NCI-H2107 treated with DMSO at 0.1 percent for 48 hours (cell line): Measurements from ENCODE around the gene FGF14.
"Not testable (repeated sequence)": the region's sequence is repeated elsewhere in the genome, so short reads cannot be mapped to it uniquely, and the experiment has no call there.

Experiments used
- DNase-seq: peaks from one replicate; lab custom pipeline; 2025; ENCODE audit not compliant: unreplicated experiment; lab: John Stamatoyannopoulos, UW

FGF14 gene

DNA sequence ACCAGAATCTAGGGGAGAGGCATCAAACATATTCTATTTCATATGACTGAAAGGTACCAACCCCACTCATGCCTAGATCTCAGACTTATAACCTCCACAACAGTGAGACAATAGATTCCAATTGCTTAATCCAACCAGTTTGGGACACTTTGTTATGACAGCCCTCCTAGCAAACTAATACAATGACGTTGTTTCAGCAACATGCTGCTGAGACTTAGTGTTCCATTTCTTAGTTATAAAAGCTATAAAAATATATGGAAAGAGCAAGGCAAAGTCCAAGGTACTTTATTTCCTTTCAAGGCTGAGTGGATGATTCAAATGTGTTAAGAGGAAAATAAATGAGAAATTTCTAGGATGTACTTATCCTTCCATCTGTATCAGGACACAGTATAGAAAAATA, 352.0 kb downstream of the FGF14 start:
- DNase-seq = no peak

DNA sequence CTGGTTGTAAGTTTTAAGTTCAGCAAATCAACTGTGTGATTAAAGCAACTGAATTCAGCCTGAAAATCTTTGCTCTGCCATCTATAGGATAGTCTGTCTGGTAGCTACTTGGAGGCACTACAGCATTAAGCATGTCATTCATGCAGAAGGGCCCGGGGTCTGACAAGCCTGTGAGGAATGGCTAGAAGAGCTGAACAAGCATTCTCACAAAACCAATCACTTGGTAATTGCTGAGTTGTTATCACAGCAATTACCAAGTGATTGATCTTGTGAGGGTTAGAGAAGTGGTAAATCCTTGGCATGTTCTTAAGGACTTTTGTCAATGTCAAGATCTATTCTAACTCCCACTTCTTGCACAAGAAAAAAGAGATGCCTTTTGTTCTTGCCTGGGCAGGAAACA, 356.1 kb downstream of the FGF14 start:
- no peak for DNase-seq

DNA sequence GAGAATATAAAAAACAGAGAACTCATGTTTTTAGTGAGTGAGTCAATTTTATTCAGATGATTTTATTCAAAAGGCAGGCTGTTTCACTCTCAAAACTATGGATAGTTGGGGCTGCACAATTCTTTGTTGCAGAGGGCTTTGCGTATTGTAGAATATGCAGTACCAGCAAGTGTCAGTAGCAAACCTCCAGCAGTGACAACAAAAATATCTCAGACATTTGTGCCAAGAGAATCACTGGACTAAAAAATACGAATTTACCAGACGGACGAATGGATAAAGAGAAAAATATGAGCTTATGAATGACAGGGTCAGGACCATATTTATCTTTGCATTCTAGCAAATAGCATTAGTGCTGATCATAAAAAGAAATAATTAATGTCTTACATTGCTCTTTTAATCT, 359.1 kb downstream of the FGF14 start:
- no peak for DNase-seq

DNA sequence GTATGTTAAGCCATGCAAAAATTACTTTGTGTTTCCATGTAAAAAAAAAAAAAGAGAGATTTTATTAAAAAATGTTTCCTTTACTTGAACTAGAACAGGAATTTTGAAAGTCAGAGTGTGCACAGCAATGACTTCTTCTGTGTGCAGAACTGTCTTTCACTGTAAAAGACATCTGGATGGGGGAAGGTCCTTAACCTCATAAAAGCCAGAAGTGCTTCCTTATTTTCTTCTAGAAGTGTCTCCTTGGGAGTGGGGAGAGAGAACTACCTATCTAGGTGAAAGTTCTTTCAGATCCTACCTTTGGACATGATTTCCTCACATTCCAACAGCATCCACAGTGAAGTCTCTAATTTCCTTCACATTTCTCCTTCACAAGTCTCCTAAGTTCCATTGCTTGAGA, 360.3 kb downstream of the FGF14 start:
- no peak for DNase-seq

DNA sequence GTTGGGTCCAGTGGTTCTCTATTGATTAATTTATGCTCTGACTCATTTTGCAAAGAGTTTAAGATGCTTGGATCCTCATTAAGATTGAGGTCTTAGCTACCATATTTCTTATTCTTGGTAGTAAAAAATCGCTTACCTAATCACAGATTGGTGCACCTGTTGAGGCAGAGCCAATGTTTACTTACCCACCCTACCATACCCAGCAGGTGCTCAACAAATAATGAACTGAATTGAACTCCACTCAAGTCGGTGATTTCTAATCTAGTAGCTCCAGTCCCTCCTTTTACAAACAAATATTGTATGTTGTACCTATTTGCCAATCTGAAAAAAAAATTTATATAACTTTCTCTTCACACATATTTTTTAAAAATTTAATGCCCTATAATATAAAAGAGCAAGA, 361.0 kb downstream of the FGF14 start:
- peak; percentile 22 for DNase-seq

DNA sequence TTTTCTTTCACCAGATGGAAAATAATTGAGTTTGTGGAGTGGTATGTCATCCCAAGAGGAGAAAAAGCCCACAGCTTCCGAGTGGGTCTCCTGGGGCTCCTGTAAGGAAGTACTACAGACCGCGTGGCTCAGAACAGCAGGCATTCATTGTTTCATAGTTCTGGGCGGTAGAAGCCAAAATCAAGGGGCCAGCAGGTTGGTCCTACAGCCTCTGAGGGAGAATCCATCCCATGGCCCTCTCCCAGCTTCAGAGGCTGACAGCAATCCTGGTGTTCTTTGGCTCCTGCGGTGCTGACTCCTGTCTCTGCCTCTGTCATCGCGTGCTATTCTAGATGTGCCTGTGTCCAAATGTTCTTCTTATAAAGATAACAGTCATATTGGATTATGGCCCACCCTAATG, 362.6 kb downstream of the FGF14 start:
- no peak for DNase-seq

DNA sequence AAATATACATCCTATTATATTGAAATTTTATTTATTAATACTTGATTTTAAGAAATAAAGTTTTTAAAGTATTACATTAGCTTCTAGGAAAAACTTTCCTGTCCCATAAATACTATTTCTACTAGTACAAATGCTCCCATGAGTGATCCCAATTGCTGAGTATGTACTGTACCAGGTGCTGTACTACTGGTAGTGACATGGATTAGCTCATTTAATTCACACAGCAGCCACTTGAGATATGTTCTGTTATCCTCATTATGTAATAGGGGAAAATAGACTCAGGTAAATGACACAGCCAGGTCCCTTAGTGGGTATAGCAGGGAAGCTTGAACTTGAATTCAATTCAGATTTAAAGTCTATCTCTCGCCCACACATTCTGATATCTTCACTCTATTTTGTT, 363.1 kb downstream of the FGF14 start:
- no peak for DNase-seq

DNA sequence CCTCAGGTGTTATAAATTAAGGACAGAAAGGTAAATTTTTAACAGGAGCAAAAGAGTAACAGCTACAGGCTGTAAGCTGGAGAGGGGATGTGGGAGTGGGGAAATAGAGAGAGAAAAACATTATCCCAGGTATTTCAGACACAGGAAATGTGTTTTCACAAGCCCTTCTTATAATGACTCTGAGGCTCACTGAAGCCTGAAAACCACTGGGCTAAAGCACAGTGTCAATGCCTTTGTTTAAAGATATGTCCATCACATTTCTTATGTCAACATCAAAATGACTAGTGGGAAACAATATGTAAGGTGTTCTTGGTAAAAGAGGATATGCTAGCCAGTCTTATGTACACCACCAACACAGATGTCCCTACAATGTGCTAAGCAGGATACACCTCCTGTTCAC, 365.9 kb downstream of the FGF14 start:
- peak; percentile 50 for DNase-seq

DNA sequence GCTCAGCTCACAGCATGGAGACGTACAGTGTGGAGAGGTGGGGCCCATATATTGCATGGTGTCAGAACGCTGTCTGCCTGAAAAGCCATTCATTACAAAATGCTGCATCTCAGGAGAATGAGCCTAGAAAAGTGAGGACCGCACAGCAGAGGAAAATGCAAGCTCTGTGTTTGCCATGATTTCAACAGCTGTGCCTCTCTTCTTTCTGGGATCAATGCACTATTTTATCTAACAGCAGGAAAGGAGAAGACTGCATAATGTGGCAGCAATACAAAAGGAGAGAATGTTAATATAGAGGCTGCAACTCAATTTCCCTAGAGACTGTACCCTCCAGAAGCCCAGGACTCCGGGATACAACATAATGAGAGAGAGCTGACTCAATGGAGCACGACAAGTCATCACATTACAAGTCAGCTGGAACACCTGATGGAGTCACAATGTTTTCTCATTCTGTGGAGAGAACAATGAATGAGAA, 368.0 kb downstream of the FGF14 start:
- peak; percentile 92 for DNase-seq

DNA sequence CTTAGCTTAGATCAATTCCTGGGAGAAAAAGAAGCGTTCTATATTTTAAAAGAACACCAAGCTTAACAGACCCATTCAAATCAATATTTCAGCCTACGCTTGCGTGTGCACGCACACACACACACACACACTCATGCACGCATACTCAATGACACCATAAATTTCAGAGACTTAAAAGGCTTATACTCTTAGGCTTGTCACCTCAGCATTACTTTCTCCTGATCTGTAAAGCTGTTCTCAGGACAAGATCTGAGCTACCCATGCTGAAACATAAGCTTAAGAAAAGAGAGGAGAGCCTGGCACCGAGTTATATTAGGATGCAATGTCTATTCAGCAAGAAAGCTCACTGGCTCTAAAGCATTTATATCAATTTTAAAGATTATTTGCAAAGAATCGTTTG, 368.5 kb downstream of the FGF14 start:
- DNase-seq = no peak

DNA sequence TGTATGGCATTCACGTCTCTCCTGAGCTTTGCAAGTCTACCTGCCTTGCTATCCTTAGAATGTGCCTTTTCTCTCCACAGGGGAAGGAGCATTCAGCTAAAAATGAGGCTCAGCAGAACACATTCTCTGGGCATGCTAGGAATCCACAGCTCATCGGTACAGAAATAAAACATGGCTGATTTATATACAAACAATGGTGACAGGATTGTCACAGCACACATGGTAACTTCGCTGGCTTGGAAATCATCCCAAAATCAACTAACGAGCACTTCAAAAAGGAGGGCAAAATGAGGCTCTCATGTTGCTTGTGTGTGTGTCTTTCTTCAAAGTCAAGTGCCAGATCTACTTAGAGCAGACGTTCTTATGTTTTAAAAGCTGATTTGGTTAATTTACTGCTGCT, 373.0 kb downstream of the FGF14 start:
- DNase-seq = peak; percentile 57

DNA sequence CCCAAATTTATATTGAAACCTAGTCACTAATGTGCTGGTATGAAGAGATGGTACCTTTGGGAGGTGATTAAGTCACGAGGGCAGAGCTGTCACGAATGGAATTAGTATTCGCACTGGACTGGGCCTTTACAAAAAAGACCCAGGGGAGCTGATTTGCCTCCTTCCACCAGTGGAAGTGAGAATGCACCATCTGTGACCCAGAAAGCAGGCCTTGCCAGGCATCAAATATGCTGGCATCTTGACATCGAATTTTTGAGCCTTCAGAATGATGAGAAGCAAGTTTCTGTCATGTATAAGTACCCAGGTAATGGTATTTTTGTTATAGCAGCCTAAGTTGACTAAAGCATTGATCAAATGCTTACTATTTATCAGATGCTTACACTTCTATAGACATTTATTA, 373.6 kb downstream of the FGF14 start:
- DNase-seq = no peak

DNA sequence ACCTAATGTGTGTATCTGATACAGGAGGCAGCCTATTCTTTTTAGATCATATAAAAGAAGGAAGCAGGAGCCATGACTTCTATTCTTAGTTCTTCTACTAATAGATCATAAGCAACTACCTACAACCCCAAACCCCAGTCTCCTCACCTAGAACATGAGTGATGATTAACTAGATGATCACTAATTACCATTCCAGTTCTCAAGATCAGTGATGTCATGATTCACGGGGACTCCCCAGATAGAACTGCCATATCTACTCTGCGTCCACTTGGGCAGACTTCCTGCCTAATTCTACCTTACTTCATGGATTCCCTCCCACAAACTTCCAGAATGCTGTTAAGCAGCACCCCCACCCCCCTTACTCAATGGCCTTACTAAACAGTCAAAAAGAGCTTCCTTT, 380.1 kb downstream of the FGF14 start:
- DNase-seq = no peak

DNA sequence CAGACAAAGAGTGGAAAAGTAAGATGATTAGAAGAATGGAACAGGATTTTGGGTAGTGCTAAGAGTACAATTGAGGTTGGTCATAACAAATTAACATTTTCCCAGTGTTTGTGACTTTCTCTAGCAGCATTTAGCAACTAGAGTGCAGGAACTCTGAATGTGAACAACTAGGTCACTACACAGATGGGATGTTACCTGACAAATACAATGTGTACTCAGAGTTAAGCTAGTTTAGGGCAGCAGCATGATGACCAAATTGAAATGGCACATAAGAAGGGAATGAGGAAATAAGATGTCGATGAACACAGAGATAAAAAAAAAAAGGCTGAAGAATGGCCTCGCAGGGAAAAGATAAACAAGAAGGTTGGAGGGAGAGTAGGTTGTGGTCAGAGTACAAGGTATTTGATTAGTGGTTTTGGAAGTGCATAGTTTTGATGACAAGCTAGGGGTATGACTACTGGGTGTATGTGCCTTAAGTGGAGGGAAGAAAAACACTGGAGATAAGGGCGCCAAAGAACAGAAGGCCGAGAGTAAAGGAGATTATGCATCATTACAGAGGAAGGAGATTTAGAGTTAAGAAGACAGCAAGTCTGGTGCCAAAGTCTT, 381.1 kb downstream of the FGF14 start:
- no peak for DNase-seq

DNA sequence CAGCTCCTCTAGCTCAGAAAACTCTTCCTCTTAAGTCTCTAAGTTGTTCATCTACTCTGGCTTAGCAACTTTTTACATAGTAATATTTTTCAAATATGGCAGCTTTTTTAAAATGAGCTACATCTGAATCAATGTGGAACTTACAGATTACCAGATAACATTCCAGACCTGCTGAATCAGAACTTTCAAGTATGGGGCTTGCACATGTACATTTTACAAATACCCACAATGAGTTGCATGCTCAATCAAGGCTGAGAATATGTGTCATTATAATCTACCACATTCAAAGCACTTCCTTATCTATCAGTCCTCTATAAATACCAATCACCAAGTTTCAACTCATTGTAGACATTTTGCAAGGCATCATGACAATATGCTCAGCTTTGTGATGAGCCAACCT, 383.1 kb downstream of the FGF14 start:
- DNase-seq = no peak

DNA sequence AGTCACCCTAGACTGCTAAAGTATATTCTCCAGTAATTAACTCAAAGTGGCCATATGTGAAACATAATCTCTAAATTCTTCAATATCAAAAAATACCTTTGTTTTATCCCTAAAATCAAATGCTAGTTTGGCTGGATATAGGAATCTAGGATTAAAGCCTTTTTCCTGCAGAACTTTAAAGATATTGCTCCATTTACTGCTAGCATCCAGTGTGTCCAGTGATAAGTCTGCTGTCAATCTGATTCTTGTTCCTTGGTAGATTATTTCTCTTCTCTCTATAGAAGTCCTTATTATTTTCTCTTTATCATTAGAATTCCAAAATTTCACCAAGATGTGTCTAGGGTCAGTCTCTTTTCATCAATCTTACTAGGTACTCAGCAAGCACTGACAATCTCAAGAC, 384.6 kb downstream of the FGF14 start:
- peak; percentile 4 for DNase-seq

DNA sequence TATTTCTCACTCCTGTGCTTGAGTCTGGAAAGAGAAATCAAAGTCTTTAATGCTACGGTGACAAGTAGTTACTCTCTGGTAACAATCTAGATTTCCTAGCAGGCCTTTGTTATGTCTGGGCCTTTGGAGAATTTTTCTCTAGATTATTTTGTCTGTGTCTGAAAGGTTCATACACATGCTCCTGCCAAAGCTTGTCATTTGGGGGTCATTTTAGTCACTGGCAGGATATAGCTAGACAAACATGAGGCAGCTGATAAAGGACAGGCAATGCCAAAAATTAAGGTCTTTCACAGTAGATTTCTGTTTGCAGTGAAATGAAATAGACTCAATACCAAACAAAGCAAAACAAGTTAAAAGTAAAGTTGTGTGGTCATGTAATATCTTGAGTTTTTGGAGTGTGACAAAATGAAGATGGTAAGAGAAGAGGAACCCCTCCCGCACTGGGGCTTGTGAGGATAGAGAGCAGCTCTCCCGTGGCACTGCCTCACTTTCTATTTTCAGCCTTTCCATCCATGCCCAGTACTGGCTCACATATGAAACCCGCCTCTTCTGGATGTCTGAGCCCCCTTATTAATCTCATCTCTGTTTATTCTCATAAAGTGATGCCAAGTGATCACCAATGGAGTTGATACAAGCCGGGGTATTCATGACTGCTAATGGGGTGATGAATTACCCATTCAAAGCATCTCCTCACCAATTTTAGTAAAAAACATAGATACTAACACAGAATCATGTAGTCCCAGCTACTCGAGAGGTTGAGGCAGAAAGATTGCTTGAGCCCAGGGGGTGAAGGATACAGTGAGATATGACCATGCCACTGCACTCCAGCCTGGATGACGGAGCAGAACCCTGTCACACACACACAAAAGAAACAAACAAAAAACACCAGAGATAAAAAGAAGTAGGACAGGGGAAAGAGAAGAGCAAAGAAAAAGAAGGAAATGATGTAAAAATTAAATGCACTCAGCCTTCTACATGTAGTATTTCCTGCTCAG, 389.3 kb downstream of the FGF14 start:
- no peak for DNase-seq

DNA sequence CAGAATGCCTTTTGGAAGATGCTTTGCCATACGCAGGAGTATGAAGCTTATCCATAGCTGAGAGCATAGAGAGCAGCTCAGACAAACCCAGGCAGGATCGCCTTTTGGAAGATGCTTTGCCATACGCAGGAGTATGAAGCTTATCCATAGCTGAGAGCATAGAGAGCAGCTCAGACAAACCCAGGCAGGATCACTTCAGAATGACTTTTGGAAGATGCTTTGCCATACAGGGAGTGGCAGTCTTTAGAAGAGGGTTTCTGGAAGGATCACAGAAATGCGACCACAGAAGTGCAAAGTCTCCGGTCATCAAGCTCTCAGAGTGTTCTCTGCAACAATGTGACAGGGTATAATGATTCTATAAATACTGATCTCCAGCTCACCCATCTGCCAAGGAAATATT, 390.4 kb downstream of the FGF14 start:
- DNase-seq = not testable (repeated sequence)

DNA sequence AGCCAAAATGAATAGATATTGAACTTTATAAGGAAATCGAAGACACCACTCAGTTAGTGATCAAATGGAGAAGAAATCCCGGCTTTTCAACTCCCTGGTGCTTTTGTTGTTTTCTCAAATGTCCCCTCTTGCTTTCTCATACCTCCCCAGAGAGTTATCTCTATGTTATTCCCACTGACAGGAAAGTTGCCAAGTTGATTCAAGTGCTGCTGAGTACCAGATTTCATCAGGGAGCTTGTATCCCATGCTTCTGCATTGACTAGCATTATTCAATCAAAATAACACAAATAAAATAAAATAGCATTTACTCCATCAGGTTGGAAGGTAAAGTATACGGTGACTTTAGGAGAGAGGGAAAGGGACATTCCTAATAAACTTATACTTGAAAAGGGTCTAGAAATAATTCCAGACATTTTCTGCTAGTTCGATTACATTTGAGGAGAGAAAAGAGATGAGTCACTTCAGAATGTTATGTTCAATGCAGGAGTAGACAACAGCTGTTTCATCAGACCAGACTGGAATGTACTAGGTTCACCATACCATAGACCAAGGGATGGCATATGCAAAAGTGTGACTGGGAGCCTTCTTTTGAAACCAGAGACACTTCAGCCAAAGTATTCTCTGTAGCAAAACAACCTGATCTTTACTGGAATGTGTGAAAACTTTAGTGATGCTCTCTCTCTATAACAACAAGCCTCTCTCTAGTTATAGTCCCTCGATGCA, 397.8 kb downstream of the FGF14 start:
- DNase-seq = no peak

DNA sequence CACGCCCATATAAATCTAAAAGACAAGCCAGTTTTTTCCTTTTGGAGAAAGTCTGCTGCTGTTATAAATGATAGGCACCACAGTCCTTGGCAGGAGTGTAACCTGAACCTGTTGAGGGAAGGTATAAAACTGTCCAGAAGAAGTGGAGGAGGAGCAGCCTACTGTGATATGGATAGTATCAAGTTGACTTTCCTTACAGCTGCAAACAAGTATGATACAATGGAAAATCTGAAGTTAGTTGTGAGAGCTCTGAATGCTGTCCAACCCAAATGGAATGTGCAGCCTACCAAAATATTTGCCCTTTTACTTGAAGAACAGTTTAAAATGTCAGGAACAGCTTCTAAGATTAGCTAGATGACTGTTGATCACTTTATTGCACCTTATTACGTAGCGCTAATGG, 399.6 kb downstream of the FGF14 start:
- DNase-seq = no peak

DNA sequence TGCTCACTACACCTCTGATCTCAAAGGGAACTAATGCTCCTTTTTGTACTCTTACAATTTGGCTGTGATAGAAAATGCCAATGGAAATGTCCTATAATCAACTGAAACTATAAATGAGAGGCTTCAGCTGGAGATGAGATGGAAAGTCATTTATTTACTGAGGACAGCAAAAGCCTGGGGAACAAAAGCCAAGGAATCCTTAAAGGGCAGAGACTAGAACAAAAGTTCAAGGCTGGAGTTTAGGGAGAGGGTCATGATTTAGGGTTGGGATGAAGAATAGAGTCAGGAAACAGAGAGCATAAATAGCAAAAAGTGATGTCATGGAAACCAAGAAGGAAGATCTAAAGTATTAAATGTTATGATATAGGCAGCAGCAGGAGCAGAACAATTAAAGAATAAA, 401.1 kb downstream of the FGF14 start:
- no peak for DNase-seq

DNA sequence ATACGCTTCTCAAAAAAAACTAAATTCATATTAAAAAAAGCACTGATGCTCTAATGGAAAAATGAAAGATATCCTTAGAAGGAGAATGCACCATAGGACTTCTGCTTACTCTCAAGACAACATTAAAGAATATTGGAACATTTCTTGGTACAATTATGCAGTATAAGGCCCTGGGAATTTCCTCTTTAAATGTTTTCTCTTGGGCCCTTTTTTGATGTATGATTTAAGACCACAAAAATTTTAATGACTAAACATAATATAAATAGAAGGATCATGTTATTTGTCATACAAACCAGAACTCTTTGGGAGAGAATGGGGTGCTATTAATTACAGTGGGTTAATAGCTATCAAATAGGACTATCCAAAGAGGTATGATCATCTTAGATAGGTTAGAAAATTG, 403.7 kb downstream of the FGF14 start:
- DNase-seq = no peak
